IPS-NIHi7 (cell line): Measurements from ENCODE around the gene CCDC167.

ENCODE experiments used
- DNase-seq: peaks from one replicate; pipeline ENCODE4 v3.0.0; 2012; ENCODE audit warnings: mixed read lengths; ENCODE audit errors: extremely low spot score

CCDC167 gene

DNA sequence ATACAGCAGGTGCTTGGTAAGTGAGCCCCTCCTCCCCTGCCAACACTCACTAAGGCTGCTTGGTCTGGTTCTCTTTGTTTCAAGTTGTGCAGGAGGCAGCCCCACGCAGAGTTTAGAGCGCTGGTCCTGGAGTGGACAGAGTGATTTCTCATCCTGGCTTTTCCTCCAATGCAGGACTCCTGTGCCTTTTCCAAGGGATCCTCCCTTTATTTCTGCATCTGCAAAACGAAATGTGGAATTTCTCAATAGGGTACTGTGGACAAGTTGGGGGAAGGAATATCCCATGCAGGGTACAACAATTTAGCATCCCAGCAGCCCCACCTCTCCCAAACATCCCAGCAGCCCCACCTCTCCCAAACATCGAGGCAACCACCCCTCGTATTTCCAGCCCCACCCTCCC, 30.6 kb upstream of the CCDC167 start:
- no peak for DNase-seq

DNA sequence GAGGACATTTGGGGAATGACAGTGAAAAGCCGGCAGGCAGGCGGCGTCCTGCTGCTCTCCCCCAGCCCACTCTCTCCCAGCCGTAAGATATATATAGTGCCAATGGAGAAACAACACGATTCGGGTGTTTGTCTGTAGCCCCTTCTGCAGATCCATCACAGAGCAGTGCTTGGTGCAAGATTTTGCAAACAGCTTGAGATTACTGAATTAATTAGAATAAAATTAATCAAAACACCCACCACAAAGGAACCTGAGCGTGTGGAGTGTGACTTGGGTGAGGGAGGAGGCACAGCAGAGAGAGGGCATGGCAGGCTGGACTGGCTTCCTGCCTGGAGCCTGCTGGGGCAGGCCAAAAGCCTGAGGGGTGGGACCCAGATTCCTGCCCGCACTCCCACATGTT, 28.8 kb upstream of the CCDC167 start:
- no peak for DNase-seq

- peak; percentile 87 for DNase-seq
Measured at GRCh38 chr6:37525460-37526357, 26.0 kb upstream of the CCDC167 start.

- DNase-seq = no peak
Measured at GRCh38 chr6:37524970-37525318, 25.3 kb upstream of the CCDC167 start.

DNA sequence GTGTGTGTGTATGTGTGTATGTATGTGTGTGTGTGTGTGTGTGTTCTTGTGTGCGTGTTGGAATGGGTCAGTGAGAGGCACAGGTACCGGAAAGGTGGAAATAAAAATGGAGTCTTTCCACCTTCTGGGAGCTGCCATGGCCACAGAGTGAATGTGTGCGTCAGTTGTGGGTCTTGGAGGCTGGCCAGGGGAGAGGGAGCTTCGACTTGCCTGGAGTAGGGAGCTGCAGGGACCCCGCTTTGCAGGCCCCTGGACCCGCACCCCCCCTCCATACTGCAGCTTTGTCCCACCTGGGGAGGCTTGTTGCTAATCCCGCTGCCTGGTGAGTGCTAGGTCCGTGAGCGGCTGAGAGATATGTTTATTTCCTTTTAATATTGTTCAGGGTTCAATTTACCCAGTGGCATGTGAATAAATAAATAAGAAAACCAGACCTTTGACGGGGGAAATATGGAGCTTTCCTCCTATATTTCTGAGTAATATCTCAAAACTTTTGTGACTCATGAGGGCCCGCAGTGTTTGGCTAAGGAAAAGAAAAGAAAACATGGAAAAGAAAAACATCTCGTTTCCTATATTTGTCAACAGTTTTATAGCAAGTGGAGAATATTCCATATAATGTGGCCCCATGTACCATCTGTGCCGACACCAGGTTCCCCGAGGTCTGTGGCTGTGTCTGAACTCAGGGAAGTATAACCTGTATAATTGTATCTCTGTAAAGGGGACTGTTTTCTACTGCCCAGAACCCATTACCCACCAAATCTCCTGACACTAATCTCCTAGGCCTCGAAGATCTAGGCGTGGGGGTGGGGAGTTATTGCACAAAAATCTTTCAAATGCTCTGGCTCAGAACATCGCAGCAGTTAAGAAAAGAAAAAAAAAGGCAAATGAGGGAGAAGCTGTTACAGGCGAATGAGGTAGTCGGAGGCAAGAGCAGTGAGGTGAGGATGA, 24.6 kb upstream of the CCDC167 start:
- no peak for DNase-seq

- DNase-seq = no peak
Measured at GRCh38 chr6:37523412-37523811, 23.7 kb upstream of the CCDC167 start.

DNA sequence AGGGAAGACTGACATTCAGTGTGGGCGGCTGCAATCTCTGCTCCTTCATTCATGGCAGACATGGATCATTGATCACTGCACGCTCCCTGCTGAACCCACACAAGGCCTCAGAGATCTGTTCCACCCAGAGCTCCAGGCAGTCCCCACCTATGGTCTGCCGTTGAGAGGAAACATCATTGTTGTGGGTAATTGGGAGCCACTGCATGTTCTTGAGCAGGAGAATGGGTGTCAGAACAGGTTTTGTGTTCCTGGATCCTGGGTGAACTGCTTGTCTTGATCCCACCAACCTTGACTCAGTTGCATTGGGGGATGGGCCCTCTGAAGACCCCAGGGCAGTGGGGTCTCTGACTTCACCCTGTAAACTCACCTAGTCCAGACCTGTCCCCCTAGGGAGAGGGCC, 23.1 kb upstream of the CCDC167 start:
- no peak for DNase-seq

DNA sequence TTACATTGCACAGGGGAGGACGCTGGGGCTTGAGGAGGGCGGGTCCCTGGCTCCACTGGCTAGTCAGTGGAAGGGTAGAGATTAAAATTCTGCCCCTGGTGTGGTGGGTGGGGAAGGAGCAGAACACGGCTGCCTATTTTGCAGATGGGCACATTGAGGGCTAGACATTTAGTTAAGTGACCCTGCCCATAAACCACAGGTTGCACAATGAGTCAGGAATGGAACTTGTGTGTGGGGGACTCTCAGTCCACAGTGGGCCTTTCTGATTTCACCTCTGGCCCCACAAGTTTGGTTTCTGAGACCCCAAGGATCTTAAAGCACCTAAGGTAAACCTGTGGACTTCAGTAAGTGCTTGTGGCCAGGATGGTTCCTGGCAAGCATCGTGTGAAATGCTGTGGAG, 22.0 kb upstream of the CCDC167 start:
- no peak for DNase-seq

DNA sequence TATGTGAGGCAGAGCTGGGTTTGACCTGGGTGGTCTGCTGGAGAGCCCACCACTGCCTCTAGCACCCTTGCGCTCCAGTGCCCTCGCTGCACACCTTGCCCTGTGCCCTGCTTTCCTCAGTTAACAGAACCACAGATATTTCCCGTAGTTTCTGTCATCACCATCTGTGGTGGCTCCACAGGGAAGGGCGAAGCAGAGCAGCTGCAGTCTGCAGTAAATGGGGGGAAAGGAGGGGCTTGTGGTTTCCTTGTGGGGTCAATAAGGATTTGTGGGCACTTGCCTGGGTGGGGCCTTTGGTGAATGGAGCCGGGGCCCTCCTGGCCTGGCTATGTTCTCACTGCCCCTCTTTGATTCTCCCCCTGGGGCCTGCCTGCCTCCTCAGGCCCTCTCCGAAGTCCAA, 21.2 kb upstream of the CCDC167 start:
- no peak for DNase-seq

GRCh38 chr6:37519461-37519860, 19.8 kb upstream of the CCDC167 start:
- no peak for DNase-seq

DNA sequence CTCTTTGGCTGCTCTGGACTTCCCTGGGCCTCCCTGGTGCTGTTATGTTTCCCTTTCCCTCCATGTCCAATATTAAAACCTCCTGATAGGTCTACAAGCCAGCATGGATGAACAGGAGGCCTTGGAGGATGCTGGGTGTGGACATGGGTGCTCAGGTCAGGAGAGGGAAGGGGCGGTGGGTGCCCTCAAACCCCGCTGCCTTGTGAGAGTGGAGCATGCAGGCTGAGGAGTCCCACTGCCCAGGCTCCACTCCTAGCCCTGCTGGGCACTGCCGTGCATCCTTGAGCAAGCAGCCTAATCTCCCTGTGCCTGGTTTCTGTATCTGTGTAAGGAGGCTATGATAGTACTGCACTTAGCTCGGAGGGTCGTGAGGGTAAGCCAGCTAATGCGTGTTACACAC, 18.4 kb upstream of the CCDC167 start:
- no peak for DNase-seq

DNA sequence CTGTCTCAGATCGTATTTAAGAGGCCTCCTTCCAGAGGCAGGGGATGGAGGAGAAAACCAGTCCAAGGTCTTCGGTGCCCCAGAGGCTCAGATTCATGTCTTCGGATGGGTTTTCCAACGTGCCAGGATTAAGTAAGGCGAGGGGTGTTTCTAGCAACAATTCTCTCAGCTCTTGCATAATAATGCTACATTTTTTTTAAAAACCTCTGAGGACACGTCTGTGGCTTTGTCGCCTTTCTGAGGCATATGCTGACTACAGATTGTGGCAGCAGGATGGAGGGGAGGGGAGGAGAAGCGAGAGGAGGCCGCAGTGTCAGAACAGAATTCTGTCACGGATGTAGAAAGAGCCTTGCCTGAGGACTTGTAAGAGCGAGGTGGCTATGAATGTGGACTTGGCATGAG, 17.7 kb upstream of the CCDC167 start:
- no peak for DNase-seq

- DNase-seq = no peak
Measured at GRCh38 chr6:37516920-37517405, 17.3 kb upstream of the CCDC167 start.

DNA sequence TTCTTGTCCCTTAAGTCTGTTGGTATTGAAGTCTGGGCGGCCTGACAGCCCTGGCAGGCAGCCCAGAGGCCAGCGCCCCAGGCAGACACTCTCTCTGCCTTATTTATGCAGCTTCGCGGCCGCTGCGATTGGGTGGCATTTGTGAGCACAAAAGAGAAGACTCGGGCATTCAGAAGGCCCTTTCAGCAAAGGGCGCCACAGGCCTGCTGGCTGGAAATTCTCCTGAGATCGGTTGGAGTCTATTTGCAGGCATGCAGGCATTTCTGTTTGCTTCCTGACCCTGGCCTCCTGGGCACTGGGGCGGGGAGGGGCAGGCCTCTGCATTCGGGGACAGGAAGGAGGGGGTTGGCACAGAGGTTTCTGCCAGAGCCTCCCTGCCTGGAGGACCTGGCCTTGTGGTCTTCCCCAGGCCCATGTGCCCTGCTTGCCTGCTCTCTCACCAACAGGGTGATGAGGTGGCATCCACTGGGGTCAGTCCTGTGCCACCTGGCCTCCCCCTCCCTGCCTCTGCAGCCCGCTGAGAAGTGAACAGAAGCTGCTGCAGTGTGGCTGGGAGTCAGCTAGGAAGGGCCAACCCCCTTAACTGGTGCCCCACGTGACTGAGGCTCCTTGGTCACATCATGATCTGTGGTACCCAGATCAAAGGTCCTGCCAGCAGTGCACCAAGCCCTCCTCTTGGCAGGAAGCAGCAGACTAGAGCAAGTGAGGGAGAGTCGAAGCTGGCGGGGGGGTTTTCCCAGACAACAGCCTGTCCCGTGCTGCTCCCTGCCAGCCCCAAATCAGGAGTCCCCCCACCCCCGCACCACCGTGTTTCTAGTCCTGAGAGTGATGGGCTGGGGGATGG, 16.6 kb upstream of the CCDC167 start:
- DNase-seq = no peak

DNA sequence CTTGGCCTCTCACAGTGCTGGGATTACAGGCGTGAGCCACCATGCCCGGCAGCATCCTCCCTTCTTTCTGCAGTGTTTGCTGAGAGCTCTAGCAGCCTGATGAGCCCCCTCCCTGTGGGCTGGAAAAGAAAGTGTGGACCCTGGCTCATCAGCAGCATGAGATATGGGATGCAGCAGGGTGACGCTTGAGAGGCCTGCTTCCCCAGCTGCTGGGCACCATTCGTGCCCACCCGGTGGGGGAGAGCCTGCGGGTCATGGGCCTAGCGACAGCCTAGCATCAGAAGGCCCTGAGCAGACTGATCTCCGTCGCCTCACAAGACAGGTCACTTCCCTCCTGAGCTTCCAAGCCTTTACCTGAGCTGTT, 16.0 kb upstream of the CCDC167 start:
- DNase-seq = no peak

GRCh38 chr6:37514837-37515236, 15.1 kb upstream of the CCDC167 start:
- DNase-seq = no peak

- no peak for DNase-seq
Measured at GRCh38 chr6:37514321-37514771, 14.7 kb upstream of the CCDC167 start.

DNA sequence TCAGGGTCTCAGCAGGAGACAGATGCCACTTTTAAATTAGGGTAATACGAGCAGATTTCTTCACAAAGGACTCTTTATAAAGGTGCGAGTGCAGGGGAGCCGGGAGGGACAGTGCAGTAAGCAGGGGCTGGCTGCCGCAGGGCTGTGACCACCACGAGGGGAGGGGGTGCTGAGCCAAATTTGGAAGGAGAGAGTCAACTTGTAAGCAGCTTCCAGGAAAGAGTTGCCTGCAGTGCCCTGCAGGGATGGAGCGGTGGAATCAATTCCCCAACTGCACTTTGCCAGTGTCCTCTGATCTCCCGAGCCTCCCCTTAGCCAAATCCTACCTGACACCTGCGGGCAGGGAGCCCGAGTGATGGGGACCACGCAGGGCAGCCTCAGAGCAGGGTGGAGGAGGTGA, 13.9 kb upstream of the CCDC167 start:
- no peak for DNase-seq

DNA sequence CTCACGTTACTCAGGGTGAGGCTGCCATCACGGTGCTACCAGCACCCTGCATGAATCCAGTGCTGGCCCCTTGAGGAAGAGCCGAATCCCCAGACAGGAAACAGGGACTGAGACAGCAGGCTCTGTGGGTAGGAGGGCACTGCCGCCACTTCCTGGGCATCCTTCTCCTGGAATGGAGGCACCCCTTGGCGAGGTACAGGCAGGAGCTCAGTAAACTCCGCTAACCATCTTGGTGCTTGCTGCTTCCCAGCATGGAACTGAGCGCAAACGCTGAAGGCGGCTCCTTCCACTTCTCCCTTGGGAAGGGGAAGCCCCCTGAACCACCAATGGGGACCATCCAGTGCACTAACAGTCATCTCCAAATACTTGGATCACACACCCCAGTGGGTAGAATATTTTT, 13.5 kb upstream of the CCDC167 start:
- DNase-seq = no peak

GRCh38 chr6:37512400-37513011, 12.8 kb upstream of the CCDC167 start:
- peak; percentile 34 for DNase-seq

GRCh38 chr6:37511910-37512399, 12.3 kb upstream of the CCDC167 start:
- no peak for DNase-seq
